Right forelimb (tissue), 1 donor: ENCODE results near the gene ZNF330.
A peak's percentile ranks its signal among the peaks of the same experiment; 100 is the strongest.
"Not testable (repeated sequence)": the region's sequence is repeated elsewhere in the genome, so short reads cannot be mapped to it uniquely, and the experiment has no call there.

Source experiments
- DNase-seq: peaks from one replicate; pipeline ENCODE4 v3.0.0-alpha.2; 2018

ZNF330 gene

GRCh38 chr4:141220691-141221659 is at the start of gene ZNF330:
TSS of gene ZNF330 (plus strand) at chr4:141220895. CDS start at chr4:141222372, 1,477 bp downstream.
- peak; percentile 96 for DNase-seq

- DNase-seq: no peak
Observed at GRCh38 chr4:141174457-141174856, 46.2 kb upstream of the ZNF330 start.

GRCh38 chr4:141177171-141177570 is 43.5 kb upstream of the ZNF330 start:
- DNase-seq: no peak

- no peak for DNase-seq
Observed at GRCh38 chr4:141179474-141180373, 41.0 kb upstream of the ZNF330 start.

DNA sequence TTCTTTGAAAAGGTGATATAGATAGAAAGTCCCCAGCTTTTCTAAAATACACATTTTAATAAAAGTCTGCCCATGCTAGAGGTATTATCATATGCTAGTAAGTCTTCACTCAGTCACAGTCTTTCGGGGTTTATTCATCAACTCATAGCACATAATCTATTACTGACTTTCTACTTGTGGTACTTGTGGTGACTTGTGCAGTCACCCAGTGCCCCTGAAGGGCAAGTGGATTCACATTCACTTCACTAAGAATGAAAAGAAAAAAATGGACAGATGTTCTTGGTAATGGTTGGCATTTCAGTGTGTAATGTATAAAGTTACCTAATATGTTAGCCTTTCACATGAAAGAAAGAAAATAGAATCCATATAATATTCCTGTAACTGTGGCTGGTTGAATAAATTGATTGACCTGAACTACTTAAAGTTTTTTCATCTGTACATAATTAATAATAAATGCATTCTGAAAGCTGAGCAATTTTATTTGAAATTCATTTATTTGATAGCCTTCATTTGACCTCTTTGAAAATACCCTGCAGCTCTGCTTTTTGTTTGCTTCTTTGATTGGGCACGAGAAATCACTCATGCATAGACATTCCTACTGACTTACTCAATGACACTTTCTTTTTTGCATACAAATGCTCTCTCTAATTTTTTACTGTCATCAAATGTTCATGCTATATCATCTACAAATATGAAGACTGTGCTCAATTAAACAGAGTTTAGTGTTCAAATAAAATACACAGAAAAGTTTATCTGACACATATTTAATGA is 39.5 kb upstream of the ZNF330 start:
- no peak for DNase-seq

DNA sequence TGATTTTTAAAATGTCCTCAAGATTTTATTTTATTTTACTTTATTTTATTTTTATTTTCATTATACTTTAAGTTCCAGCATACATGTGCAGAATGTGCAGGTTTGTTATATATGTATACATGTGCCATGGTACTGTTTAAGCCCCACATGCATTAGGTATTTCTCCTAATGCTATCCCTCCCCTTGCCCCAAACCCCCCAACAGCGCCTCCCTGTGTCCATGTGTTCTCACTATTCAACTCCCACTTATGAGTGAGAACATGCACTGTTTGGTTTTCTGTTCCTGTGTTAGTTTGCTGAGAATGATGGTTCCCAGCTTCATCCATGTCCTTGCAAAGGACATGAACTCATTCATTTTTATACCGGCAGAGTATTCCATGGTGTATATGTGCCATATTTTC is 37.2 kb upstream of the ZNF330 start:
- not testable (repeated sequence) for DNase-seq

- DNase-seq: no peak
Observed at GRCh38 chr4:141192564-141192963, 28.1 kb upstream of the ZNF330 start.

- DNase-seq: no peak
Observed at GRCh38 chr4:141193516-141194034, 27.1 kb upstream of the ZNF330 start.

- no peak for DNase-seq
Observed at GRCh38 chr4:141195095-141195707, 25.5 kb upstream of the ZNF330 start.

- no peak for DNase-seq
Observed at GRCh38 chr4:141196227-141196933, 24.3 kb upstream of the ZNF330 start.

GRCh38 chr4:141207961-141208360 is 12.7 kb upstream of the ZNF330 start:
- DNase-seq: no peak

DNA sequence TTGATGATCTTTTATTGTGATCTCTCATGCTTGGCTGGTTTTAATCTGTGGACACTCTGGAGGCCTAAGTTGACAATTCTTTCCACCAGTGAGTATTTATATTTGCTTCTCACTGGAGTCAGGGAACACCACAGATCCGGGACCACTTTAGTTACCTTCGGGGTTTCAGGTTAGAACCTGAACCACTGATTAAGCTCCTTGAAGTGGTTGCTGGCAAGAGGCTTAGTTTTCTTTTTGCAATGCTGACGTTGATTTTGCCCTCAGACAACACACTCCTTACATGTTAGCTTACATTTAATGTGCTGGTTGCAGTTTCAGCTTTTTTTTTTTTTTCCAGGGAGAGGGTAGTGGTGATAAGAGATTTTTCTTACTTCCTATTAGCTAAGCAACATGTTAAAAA is 10.5 kb upstream of the ZNF330 start:
- no peak for DNase-seq

DNA sequence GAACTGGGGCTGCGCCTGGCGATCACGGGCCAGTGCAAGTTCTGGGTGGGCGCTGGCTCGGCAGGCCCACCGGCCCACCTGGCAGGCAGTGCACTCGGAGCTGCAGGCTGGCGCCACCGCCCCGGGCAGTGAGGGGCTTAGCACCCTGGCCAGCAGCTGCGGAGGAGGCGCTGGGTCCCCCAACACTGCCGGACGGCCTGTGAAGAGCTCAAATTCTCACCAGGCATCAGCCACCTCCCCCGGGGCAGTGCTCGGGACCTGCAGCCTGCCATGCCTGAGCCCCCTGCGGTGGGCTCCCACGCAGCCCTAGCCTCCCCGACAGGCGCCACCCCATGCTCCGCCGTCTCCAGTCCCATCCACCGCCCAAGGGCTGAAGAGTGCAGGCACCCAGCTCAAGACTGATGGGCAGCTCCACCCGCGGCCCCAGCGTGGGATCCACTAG is 7.1 kb upstream of the ZNF330 start:
- DNase-seq: no peak

DNA sequence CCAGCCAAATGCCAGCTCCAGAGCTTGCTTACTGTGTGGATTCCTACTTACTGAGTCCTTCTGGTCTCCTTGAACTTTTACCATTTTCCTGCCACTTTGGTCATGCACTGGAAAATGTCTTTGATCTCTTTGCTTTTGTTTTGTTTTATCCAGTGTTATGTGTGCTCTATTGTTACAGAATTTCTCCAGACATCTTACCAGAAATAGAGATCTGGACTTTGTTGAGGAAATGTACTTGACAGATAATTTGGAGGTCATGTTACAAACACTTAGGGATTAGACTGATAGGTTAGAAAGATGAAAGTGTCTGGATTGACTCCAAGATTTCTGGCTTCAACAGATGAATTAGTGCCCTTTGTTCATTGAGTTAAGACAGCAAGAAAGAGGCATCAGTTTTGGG is 5.7 kb upstream of the ZNF330 start:
- no peak for DNase-seq

DNA sequence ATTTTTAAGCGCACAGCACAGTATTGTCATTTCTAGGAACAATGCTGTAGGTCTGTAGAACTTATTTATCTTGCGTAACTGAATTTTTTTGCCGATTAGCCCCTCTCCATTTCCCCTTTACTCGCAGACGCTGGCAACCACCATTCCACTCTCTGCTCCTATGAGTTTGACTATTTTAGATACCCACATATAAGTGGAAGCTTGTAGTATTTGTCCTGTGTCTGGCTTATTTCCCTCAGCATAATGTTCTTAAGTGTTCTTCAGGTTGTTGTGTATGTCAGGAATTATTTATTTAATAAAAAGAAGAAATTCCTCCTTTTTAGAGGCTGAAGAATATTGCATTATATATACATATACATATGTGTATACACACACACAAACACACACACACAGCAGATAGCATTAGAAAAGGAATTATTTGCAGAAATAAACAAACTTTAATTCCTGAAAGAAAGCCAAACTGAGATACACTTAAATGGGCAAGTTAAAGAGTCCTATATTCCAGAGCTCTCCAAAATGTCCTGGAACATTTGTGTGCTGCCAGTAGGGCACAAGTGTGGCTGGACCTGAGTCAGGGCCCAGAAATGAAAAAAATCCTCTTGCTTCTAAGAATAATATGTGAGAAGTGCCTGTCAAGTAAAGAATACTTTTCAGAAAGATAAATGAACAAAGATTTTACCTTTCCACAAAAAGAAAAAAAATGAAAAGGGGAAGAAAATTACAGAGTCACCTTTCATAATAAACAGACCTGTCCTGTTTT is 4.5 kb upstream of the ZNF330 start:
- no peak for DNase-seq

GRCh38 chr4:141220271-141220670 is 424 bp upstream of the ZNF330 start:
- no peak for DNase-seq

DNA sequence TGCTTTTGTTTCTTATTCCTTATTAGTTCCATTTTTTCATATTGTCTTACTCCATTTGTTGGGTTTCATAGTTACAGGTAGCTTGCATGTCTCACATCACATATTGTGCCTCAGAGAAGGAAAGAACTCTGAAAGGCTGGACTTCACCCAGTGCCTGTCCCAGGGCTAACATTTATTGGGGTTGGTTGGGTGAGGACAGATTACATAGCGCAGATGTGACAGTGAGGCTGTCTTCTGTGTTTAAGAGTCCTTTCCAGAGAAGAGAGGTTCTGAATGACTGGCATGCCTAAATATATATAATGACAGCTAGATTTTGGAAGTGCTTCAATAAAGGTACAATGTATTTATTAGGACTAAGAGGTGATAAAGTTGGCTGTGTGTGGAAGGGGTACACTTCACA is 2.7 kb downstream of the ZNF330 start:
- DNase-seq: no peak

DNA sequence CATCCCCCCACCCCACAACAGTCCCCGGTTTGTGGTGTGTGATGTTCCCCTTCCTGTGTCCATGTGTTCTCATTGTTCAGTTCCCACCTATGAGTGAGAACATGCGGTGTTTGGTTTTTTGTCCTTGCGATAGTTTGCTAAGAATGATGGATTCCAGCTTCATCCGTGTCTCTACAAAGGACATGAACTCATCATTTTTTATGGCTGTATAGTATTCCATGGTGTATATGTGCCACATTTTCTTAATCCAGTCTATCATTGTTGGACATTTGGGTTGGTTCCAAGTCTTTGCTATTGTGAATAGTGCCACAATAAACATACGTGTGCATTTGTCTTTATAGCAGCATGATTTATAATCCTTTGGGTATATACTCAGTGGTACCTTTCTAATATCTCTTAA is 6.6 kb downstream of the ZNF330 start:
- DNase-seq: not testable (repeated sequence)

DNA sequence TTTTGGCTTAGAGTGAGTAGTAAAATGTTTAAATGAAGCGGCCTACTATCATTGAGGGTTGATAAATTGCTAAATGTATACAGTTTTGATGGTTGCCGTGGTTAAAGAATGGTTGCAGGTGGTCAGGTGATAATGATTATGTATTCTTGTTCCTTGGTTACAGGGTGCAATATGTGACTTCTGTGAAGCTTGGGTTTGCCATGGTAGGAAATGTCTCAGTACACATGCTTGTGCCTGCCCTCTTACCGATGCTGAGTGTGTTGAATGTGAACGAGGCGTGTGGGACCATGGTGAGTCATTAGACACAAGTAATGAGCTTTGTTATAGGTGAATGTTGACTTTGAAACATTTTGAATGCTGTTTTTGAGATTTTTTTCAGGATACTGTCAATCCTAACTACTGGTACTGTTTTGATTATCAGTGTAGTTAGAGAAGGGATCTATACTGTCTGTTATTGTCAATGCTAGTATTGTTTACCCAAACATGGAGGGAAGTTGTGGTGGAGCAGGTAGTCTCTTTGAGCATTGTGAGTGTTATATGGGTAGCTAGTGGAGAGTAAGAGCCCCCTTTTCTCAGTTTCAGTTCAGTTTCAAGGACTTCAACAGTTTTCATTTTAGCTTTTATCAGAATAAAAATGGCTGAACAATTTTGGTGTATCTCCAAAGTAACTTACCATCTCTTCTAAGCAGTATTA is 8.9 kb downstream of the ZNF330 start:
- no peak for DNase-seq

GRCh38 chr4:141233673-141234072 is 13.0 kb downstream of the ZNF330 start:
- no peak for DNase-seq
